SHP77 treated with DMSO at 0.1 percent for 48 hours (cell line): Measurements from ENCODE around the gene GOSR2.

Source experiments
- DNase-seq: peaks from one replicate; lab custom pipeline; 2025; lab: John Stamatoyannopoulos, UW

The GOSR2 gene

DNA sequence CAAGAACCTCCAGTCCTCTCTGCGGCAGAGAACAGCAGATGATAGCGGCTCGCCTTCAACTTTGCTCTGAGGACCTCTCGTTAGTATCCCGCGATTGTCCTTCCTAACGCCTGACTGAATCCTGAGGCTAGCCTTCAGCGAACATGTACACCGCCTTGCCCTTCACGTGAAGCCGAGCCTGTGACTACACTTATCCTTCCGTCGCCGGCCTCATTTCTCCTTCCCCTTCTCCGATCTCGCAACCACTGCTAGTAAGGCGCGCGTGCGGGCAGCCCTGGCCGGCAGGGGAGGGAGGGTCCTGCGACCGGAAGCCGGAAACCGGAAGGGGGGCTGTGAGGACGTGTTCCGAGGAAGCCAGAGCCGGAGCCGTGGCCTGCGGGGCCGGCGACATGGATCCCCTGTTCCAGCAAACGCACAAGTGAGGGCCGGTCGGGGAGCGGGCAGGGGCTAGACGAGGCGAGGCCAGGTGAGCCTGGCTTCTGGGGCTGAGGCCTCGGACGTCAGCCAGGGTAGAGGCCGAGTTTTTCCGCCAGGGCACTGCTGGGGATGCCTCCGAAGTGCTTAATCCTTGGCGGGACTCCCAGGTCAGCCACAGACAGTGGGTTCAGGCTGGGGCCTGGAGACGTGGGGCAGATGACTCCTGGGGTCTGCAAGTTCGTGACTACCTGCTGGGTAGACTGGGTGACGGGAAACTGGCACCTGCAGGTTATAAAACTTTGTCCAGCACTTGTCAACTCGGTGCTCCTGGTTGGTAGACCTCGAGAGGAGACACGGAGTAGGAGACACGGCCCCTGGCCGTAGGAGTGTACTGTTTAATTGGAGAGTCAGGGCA is at the start of gene GOSR2:
Gene GOSR2, plus strand, starts transcription at position 357 of the 832 bp plus-strand sequence. Its CDS starts 33 bp downstream, at position 390.
- peak; percentile 99 for DNase-seq

DNA sequence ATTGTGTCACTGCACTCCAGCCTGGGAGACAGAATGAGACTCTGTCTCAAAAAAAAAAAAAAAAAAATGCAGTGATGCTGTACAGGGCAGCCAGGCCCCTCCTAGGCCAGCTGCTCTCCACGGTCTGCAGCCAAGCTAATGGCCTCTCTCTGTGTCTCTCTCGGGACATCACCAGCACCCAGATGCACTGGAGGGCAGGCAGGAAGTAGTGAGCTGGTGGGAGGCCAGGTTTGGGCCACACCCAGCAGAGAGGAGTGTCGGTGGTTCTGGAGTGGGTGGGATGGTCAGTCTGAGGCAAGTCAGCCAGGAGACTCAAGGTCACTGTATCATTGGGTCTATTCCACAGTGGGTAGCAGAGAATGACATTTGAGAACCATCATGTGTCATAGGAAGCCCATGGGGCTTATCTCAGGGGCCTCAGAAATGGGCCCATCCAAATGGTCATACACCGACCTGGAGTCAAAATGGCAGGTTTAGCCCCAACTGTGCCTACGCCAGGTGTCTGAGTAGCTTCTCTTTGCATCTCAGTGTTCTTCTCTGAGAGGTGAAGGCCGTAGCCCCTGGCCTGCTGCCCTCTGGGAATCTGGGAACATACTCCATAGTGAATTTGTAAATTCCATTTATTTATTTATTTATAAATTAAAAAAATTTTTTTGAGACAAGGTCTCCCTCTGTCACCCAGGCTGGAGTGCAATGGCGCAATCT is 48.9 kb upstream of the GOSR2 start:
- no peak for DNase-seq

DNA sequence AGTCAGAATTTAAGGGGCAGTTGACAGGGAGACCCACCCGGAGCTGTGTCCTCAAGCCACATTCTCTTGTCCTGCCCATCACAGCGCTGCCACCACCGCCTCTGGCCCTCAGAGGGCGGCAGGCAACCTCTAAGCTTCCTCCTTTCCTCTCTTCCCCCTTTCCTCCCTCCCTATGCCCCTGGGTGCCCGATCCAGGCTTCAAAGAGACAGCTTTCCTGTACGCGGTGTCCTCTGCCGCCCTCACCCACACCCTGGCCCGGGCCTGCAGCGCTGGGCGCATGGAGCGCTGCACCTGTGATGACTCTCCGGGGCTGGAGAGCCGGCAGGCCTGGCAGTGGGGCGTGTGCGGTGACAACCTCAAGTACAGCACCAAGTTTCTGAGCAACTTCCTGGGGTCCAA is 48.1 kb upstream of the GOSR2 start:
- no peak for DNase-seq

DNA sequence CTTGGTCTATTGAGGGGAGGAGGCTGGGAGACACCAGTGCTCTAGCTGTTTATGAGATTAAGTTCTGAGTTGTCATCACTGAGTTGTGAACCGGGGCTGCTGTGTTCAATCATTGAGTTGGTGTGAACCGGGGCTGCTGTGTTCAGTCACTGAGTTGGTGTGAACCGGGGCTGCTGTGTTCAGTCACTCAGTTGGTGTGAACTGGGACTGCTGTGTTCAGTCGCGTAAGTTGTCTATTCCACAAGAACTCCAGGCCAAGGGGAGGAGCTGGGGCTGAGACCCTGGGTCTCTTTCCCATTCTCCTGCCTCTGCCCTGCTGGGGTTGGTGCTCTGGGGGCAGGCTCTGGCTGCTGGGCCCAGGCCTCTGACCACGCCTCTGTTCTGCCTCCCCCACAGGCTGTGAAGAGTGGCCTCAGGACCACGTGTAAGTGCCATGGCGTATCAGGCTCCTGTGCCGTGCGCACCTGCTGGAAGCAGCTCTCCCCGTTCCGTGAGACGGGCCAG is 47.1 kb upstream of the GOSR2 start:
- DNase-seq, result no peak

DNA sequence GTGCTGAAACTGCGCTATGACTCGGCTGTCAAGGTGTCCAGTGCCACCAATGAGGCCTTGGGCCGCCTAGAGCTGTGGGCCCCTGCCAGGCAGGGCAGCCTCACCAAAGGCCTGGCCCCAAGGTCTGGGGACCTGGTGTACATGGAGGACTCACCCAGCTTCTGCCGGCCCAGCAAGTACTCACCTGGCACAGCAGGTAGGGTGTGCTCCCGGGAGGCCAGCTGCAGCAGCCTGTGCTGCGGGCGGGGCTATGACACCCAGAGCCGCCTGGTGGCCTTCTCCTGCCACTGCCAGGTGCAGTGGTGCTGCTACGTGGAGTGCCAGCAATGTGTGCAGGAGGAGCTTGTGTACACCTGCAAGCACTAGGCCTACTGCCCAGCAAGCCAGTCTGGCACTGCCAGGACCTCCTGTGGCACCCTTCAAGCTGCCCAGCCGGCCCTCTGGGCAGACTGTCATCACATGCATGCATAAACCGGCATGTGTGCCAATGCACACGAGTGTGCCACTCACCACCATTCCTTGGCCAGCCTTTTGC is 46.5 kb upstream of the GOSR2 start:
- no peak for DNase-seq

DNA sequence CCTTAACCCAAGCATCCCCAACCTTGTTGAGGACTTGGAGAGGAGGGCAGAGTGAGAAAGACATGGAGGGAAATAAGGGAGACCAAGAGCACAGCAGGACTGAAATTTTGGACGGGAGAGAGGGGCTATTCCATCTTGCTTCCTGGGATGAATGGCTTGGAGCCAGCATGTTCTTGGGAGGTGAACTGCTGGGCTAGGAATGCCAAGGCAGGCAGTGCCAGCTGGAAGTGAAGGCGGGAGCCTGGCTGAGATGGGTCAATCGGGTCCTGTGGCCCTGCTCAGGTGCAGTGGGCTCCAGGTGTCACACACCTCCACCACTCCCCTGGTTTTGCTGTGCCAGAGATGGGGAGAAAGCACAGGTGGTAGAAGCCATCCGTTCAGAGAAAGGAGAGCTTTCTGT is 46.0 kb upstream of the GOSR2 start:
- DNase-seq, result no peak

DNA sequence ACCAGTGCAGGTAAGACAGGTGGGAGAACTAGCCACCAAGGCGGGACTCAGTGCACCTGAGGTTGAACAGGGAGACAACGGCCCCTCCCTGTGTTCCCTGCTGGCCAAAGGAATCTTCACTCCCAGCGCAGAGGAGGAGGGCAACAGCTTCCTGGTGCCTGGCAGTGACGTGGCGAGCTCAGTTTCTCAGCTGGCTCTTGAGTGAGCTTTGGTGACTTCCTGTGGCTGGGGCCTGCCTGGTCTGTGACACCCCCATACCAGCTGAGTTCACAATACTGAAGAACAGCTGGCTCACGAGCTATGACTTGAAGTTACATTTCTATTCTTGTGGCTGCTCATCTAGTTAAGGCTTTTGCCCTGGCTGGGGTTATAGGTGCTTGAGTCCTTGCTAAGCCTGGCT is 45.5 kb upstream of the GOSR2 start:
- DNase-seq, result no peak

DNA sequence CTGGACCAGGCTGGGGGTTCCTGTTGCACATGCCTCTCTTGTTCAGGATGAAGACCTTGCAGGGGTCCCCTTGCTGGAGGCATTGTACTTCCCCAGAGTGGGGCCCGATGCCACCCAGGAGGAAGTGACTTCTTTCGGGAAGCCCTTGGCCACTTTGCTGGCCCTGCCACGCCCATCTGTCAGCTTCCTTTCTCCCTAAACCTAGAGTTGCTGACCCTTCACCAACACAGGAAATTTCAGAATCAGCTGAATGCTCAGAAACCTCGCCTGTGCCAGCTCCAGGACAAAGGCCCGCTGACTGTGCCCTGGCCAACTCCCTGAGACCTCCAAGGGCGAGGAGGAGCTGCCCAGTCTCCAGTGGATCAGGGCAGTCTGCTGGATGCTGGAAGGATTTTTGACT is 44.9 kb upstream of the GOSR2 start:
- no peak for DNase-seq

DNA sequence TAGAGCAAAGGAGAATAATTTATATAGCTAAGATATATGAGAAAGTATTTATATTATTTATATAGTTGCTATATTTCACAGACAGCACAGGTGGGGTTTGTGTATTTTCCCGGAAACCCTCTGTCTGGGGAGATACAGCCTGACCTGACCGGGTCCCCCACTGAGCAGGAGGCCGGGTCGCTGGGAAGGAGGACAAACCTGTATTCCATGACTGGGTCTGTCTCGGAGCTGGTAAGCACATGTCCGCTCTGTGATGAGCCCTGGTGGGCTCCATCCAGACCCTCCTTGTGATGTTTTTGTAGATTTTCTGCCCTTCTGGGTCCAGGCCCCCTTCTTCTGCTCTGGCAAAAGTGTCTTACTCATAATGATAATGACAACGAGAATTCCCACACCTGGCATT is 43.9 kb upstream of the GOSR2 start:
- DNase-seq, result no peak

DNA sequence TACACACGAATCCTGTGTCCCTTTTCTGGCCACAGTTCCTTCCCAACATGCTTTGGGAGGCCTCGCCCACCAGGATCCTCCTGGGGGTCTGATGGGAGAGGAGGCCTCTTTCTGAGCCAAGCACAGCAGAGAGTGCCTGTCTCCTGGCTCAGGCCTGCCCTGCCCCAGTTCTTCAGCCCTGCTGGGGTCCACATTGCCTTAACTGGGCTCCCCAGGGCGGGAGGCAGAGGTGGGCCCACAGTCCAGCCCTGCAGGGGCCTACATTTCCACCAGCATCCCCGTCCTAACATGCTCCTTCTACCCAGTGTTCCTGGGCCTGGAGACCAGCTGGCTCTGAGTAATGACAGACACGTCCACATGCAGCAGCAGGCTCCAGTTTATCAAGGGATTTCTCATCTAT is 41.9 kb upstream of the GOSR2 start:
- no peak for DNase-seq

DNA sequence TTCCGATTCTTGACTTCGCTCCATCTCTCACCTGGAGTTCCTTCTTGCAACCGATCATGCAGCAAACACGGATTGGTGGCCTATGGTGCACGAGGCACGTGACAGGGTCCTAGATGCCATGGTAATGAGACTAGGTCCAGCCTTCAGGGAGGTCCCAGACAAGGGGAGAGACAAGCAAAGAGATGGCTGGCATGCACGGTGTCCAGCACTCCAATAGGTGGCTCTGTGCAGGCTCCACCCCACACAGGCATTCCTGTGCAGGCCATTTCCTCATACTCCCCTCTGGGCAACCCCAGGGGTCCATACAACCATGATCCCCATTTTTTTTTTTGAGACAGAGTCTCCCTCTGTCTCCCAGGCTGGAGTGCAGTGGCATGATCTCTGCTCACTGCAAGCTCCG is 40.3 kb upstream of the GOSR2 start:
- no peak for DNase-seq

DNA sequence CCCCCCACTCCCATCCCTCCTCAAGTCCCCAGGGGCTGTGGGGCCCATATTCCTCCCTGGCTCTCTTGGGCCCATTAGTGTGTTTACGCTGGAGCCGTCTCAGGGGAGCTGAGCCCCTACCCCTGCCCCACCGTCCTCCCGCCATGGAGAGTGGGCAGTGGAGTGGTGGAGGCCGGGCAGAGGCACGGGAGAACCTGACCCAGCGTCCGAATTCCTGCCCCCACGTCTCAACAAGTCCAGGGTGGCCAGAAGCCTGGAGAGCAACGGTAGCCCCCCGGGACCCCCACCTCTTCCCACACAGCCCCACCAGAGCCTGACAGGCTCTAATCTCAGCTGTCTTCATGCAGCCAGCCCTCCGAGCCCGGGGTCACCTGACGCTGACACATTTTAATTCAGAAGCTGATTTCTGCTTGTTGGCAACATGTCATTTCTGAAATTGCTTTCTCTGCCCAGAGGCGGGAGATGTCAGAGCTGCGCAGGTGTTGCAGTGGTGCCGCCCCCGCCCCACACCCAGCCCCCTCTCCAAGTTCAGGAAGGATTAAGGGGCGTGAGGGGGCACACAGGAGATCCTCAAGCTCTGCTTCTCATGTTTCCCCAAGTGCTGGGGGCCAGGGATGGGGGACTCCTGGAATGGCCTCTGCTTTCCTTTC is 39.0 kb upstream of the GOSR2 start:
- DNase-seq, result no peak

DNA sequence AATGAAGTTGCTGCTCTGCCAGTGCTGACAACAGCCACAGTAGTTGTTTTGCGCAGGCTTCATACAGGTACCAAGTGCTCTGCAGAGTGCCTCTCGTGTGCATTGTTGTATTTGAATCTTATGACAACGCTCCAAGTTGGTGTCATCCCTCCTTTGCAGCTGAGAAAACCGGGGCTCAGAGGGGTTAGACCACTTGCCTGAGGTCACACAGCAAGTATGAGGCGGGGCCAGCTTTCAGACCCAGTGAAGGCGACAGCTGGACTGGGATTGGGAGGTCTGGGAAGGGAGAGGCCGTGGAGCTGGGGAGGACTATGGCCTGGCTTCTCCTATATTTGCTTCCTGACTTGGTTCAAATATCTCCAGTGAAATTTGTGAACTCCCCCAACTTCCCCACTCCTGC is 38.4 kb upstream of the GOSR2 start:
- DNase-seq, result no peak

DNA sequence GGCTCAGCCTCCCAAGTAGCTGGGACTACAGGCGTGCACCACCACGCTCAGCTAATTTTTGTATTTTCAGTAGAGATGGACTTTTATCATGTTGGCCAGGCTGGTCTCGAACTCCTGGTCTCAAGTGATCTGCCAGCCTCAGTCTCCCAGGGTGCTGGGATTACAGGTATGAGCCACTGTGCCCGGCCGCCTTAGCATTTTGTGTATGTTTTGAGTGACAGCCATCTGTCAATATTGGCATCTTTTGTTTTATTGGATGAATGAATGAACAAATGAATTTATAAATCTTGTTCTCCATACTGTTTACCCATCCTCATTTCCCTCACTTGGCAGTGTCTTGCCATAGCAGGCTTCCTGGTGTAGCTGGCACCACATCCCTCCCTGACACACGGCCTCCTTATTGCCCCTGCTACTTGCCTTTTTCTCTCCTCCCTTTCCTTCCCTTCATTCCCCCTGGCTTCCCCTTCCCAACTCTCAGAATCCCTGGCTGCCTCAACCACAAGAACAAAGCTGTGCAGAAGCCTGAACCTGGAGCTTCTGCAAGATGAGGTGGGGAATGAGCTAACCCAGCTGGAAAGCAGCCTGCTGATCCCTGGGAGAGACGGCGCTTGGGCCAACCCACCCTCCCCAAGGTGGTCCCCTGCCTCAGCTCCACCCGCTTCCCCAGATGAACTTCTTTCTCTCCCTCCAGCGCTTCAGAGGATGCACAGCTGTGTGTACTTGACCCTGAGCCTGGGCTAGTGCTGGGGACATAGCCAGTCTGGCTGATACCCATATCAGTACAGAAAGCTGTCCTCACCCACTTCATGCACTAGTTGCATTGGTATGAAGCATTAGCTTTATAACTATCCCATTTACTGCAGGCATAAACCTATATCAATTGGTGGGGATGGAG is 37.3 kb upstream of the GOSR2 start:
- no peak for DNase-seq

DNA sequence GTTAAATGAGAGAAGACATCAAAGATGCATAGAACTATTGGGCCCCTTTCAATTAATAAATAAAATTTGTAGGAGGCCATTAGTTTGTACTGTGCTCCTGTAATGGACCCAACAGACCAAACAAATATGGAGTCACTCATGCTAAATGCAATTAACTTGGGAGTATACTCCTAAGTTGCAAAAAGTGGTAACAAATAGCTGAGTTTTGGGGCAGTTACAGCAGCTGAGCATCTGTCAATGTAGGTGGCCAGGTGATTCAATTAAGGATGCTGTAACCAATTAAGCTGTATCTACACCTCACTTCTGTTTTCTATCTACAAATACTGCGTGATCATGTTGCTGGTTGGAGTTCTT is 36.7 kb upstream of the GOSR2 start:
- no peak for DNase-seq

DNA sequence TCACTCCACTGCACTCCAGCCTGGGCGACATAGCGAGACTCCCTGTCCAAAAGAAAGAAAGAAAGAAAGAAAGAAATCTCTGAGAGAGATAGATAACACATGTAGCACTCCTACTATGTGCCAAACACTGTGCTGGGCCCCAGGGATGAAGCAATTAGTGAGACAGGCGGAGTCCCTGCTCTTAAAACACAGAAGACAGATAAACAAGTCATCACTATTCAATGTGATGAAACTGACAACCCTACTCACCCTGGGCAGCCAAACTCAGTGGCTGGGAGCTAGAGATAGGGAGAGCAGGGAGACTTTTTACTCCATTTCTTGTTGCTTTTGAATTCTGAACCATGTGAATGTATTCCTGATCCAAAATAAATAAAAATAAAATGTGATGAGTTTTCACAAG is 35.2 kb upstream of the GOSR2 start:
- no peak for DNase-seq

DNA sequence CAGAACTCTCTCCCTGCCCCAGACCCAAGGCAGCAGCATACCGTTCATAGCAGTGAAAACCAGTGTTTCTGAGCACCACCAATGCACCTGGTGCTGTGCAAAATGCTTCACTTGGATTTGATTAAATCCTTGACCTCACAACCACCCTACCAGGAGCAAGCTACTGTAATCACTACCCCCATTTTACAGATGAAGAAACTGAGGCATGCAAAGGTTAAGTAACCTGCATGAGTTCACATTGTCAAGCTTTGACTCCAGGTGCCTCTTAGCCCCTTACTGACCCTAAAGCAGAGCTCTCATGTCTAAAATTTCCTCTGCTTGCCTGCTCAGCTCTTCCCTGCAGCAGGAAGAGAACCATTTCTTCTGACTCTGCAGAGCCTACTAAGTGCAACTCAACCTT is 34.2 kb upstream of the GOSR2 start:
- DNase-seq, result no peak

DNA sequence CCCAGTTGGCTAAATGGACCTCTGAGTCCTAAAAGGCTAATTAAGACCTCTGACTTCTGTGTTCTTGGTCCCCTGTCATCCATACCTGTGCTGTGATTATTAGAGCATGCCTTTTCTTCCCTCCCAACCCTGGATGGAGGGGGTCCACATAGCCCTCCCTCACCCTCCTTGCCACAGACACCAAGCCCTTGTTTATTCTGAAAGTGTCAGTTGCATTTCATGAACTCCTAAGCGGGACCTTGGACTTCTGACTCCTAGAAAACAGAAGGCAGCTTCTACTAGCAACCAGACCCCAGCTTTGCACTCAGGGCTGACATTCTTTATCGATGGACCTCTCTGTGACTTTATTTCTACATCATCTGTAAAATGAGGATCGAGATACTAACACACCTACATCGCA is 33.4 kb upstream of the GOSR2 start:
- DNase-seq, result no peak

DNA sequence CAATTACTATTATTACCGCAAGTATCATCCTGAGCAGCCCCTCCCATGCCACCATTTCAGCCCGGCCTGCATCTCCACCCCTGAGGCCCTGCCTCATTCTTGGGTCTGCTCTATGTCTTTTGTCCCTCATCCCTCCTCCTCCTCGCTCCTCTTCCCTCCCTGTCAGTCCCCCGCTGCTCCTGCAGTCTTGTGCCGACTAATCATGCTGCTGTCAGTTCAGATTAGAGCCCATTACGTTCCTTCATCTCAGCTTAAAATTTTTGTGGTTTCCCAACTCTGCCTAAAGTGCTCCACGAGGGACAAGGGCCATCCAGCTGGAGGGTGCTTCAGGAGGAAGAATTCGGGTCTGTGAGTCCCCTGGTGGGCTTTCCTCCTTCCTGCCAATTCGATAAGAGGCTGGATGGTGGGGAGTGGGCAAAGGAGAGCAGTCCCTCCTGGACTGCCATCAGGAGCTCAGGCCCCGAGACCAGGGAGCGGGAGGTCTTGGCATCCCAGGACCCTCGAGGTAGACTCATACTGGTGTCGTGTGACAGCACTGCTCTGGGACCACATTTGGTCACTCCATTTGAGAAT is 32.9 kb upstream of the GOSR2 start:
- no peak for DNase-seq

DNA sequence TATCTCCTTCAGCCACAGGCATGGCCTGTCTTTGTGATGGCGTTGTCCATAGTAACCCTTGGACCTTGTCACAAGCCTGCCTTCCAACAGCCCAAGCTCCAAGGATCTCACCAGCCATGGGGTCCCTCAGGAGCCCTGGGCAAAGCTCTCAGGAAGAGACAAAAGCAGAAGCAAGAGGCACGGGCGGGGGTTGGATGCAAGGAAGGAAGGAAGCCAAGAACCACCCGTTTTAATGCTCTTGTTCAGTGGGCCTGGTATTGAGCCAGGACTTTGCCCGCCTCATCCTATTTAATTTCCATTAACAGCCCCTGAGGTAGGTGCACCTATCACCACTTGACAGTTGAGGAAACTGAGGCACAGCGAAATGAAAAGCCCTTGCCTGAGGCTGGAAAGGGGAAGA is 32.3 kb upstream of the GOSR2 start:
- DNase-seq, result no peak

DNA sequence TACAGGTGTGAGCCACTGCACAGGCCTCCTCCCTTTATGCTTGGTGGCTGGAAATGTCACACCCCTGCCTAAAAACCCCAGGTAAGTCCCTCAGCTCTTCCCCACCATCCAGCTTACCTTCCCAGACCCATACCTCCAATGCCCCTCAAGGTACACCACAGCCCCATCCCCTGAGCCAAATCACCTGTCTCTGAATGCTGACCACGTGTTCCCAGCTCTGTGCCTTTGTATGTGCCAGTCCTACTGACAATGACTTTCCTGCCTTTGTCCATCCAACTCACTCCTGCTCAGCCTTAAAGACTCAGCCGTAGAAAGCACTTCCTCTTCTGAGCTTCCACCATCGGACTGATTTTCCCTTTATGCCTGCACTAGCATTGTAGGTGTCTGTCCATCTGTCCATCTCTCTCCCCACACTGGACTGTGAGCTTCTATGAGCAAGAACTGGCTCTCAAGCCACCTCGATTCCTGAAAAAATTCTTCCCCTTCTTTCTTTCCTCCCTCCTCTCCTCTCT is 30.7 kb upstream of the GOSR2 start:
- no peak for DNase-seq
